Measurements from ENCODE around the gene PRRC2B.

PRRC2B gene

GRCh38 chr9:131432597-131433301 lies 38.9 kb downstream of the PRRC2B start:
- TF ChIP-seq, protein P1, sequence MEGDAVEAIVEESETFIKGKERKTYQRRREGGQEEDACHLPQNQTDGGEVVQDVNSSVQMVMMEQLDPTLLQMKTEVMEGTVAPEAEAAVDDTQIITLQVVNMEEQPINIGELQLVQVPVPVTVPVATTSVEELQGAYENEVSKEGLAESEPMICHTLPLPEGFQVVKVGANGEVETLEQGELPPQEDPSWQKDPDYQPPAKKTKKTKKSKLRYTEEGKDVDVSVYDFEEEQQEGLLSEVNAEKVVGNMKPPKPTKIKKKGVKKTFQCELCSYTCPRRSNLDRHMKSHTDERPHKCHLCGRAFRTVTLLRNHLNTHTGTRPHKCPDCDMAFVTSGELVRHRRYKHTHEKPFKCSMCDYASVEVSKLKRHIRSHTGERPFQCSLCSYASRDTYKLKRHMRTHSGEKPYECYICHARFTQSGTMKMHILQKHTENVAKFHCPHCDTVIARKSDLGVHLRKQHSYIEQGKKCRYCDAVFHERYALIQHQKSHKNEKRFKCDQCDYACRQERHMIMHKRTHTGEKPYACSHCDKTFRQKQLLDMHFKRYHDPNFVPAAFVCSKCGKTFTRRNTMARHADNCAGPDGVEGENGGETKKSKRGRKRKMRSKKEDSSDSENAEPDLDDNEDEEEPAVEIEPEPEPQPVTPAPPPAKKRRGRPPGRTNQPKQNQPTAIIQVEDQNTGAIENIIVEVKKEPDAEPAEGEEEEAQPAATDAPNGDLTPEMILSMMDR (conservative IDR thresholded peaks at IDR 0.05), result no peak

GRCh38 chr9:131433302-131433854 lies 39.5 kb downstream of the PRRC2B start:
- TF ChIP-seq, protein P1 (conservative IDR thresholded peaks at IDR 0.05), result no peak
- H3K27ac ChIP-seq, result no peak overlapping the region

More at GRCh38 chr9:131432597-131433301, 38.9 kb downstream of the PRRC2B start:
- no peak overlapping the region for H3K27ac ChIP-seq

DNA sequence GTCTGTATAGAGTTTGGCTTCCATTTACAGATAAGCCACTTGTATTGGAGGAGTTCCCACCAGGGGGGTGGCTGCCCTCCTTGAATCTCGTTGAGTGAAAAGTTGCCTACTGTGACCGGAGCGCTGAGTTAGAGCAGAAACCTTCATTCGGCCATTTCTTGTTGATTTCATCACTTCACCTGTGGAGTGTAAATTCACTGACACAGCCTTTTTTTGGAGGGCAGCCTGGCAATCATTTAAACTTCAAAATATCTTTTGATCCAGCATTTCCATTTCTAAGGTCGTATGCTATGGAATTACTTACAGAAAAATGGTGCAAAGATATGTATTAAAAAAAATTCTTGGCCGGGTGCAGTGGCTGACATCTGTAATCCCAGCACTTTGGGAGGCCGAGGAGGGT lies 40.8 kb downstream of the PRRC2B start:
- no peak overlapping the region for H3K27ac ChIP-seq

DNA sequence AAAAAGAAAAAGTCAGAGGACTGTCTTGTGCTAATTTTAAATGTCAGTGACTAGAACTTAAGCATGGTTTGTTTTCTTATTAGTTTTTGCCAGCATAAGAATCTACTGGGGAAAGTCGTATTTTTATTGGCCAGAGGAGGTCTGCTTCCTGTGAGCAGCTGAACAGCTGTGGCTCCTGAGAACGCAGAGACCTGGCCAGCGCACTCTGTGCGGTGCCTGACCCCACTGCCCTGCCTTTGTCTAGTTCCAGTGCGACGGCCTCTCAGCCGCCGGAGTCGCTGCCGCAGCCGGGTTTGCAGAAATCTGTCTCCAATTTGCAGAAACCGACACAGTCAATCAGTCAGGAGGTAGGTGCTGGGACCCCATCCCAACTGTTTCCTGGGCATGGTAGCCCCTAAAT lies 42.5 kb downstream of the PRRC2B start:
- TF ChIP-seq, protein P1 (conservative IDR thresholded peaks at IDR 0.05), result no peak
- peak overlapping the region; percentile 16 for H3K27ac ChIP-seq

More for the DNA sequence above, 40.8 kb downstream of the PRRC2B start:
- TF ChIP-seq, protein P1 (conservative IDR thresholded peaks at IDR 0.05), result no peak

DNA sequence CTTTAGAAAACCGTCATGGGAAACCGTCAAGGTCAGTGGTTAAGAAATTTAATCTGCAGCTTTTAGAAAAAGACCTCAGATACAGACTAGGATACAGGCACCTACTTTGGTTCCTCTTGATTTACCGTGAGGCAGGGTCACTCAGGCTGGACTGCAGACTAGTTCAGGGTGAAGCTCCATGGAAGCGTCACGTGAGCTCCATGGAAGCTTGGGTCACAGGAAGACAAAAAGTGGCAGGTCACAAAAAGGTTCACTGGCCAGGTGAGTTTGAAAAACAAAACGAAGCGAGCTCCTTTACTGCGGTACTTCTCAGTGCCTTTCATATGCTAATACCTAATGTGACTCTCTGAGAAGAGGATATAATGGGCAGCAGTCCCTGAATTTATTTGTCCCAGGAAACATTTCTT lies 43.0 kb downstream of the PRRC2B start:
- TF ChIP-seq, protein P1 (conservative IDR thresholded peaks at IDR 0.05), result no peak
- no peak overlapping the region for H3K27ac ChIP-seq

- TF ChIP-seq, protein P1 (conservative IDR thresholded peaks at IDR 0.05), result no peak
- no peak overlapping the region for H3K27ac ChIP-seq
Measured at GRCh38 chr9:131438190-131438589, 44.3 kb downstream of the PRRC2B start.

- no peak overlapping the region for H3K27ac ChIP-seq
- TF ChIP-seq, protein P1 (conservative IDR thresholded peaks at IDR 0.05), result no peak
Measured at GRCh38 chr9:131439224-131439623, 45.3 kb downstream of the PRRC2B start.
